Activated gamma-delta T cell (primary cell): ENCODE measurements around the gene LRRC74A.

Source experiments
- DNase-seq: peaks from one replicate; lab custom pipeline; 2025; lab: John Stamatoyannopoulos, UW
- total RNA-seq, 2 donors: gene quantifications; one replicate each; lab custom pipeline; 2026; lab: John Stamatoyannopoulos, UW

The LRRC74A gene
- total RNA-seq, result 0 to 0.04 reads per million in 2 donors

DNA sequence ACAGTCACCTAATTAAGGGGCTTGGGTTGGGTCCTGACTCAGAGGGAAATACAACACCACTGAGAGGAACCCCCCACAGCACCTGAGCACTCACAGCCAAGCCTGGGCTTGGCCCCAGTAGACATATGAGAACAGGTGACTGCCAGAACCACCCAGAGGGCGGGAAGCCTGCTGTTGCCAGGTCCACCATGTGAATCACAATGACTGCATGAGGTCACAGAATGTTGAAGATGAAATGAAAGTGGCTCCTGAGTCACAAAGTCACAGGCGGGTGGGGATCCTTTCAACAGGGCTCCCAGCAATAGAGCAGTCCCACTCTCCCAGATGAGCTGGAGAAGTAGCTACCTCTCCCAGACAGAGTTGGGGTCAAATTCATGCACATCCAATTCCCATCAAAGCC is at the start of gene LRRC74A:
TSS of gene LRRC74A (plus strand) at position 287 of the 400 bp plus-strand sequence. CDS start 290 bp downstream, outside the sequence.
- no peak for DNase-seq

DNA sequence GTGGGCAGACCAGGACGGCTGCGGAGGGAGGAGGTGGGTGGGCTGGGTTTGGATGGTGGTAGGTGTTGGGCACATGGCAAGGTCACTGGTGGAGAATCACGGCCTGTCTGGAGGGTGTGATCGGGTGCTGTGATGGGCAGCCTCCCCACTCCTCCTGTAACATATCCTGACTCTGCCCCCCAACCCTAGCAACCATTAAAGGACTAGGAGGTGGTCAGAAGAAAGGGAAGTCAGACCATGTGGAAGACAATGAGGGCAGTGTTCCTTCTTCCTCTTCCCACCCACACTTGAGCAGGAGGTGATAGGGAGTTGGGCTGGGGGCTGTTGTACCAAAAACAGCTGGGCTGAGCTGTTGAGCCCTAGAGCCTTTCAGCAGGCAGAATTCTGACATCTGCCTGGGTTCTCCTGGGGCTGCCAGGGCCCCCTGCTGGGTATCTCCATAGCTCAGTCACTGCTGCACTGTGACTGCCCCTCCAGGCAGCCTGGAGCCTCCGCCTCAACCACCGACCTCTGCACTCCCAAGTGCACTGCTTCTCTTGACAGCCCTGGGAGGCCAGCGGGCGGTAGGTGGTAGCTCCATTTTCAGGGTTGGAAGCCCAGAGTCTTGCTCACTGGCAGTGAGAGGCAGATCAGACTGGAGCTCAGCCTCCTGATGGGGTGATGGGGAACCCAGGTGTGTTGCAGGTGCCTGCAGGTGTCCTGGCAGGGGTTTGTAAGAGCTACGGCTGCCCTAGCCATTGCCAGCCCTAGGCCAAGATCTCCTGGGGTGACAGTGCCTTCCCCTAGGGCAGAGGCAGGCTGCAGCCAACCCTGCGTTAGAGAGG is 49.6 kb upstream of the LRRC74A start:
- no peak for DNase-seq

DNA sequence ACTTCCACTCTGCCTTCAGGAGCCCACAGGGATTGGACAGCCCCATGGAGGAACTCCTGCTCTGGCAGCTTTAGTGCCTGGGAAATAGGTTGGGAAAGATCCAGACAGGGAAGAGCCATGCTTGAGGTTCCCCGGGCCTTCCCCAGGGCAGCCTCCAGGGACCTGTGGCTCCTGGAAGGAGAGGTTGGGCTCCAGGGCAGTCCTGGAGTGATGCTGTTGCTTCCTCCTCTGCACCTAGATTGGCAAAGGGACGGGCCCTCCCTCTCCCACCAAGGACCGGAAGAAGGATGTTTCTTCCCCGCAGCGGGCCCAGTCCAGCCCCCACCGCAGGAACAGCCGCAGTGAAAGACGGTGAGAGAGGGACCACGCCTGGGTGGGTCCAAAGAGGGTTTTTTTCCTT is 48.5 kb upstream of the LRRC74A start:
- no peak for DNase-seq

DNA sequence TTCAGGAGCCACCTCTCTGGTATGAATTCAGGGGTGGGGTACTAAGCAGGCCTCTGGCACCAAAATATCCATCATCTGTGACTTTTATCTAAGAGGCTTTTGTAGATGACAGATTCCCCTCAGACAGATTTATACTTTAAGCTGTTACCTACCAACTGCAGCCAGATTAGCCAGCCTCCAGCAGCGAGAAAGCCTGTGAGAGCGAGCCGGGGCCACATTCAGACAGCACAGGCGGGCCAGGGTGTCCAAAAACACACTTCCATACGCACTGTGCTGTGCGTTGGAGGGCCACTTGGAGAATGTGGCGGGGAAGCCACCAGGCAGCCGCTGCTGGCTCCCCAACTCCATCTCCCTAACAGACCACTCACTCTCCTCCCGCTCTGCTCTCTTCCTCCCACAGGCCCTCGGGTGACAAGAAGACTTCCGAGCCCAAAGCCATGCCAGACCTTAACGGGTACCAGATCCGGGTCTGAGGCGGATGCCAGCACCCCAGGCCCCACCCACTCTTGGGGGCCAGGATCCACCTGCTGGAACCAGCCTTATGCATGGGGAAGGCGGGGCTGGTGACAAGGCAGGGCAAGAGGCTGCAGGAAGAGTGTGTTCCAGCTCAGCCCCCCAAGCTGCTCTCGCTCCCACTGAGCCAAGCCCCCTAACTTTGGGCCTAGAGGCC is 47.5 kb upstream of the LRRC74A start:
- no peak for DNase-seq

DNA sequence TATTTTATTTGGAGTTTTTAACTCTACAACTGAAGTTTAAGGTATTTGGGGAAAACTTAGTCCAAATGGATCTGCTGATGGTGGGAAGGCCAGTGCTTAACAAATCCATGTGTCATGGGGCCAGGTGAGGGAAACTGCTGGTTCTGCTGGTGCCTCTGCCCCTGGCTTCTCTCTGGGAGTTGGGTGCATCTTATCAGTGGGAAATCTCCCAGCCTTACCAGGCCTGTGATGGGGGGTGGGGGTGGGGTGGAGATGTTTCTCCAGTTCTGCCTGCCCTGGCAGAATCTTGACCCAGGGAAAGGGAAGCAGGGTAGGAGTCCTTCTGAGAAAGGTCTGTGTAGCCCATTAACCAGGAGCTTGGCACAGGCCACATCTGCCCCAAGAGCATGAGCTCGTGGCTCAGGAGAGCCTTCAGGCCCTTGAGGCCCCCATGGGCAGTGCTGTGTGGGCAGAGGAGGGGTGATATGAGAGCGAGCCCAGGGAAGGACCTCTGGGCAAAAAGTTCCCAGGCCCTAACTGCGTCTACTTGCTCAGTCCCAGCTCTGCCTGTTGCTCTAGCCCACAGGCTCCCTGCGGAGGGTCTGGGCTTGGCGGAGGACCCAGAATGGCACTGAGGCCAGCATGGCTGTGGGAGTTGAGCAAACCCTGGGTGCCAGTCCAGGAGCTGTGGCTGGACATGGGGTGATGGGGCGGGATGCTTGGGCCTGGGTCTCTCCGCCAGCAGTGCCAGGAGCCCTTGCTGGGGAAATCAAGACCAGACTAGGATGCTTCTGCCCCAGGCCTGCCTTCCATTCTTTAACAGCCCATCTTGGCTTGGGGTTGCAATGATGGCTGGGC is 46.8 kb upstream of the LRRC74A start:
- DNase-seq, result no peak

DNA sequence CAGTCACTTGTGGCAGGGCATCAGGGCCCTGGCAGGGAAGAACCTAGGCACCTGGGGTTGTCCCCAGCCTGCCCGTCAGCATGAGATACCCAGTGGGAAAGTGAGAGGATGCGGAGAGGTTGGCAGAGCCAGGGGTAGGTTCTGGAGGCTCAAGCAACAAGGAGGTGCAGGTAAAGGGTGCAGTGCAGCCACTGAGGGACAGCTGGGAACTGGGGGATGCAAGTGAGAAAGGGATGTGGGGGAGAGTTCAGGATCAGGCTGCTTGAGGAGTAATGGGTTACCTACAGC is 46.2 kb upstream of the LRRC74A start:
- no peak for DNase-seq

DNA sequence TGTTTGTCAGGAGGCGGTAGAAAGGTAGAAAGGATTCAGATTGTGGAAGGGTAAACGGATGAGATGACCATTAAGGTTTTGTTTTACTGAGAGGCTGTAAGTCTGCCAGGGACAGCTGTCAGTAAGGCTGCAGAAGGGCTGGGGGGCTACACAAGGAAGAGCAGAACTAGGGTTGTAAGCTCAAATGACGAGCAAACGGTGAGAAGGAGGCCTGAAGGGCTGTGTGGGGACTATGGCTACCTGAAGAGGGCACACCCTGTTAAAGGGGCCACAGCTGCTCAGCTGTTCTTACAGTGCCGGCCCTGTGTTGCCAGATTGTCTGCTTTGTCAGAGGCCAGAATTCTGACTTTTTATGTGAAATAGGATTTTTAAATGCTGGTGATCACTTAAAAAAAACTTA is 45.8 kb upstream of the LRRC74A start:
- no peak for DNase-seq

DNA sequence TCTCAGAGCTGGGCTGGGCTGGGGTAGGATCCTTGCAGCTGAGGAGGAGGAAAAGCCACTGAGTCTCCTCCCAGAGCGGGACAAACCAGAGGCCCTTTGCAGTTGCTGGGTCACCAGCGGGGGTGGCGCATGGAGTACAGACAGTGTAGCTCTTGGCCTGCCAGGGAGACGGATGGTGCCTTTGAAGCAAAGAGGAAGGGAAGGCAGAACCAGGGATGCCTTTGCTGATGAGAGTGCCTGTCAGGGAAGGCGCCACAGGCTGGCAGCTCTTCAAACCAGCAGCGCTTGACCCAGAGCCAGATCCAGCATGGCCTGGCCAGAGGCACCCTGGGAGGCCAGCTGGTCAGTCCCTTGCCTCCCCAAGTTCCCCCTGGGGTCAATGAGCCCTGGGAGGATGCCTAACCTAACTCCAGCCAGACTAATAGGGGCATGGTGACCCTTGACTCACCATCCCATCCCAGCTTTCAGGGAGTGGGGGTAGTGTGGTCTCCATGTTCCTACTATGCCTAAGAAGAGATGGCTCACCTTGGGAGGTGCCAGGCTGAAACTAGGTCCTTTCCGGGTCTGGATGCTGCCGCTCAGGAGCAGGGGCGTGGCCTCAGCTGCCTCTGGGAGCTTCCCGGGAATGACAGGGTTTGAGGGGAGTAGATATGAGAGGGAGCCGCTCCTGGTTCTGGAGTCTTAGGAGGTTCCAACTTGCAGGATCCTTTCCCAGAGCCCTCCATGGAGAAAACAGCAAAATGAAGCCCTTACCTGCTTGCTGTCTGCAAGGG is 45.1 kb upstream of the LRRC74A start:
- no peak for DNase-seq

DNA sequence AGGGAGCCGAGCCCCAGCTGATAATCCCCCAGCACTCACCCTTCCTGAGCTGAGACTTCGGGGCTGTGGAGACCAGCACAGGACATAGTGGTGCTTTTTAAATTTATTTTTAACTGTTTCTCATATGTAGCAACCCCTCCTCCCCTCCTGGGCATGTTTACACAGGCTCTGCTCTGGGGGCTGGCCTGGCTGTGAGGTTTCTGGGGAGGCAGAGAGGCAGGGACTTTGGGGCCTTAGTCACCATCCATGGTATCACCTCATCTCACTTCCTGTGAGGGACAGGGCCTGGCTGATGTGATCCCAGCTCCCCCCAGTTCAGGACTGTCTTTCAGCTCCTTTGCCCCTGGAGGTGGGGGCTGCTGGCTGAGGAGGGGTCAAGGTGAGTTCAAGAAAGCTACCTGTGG is 44.6 kb upstream of the LRRC74A start:
- no peak for DNase-seq

DNA sequence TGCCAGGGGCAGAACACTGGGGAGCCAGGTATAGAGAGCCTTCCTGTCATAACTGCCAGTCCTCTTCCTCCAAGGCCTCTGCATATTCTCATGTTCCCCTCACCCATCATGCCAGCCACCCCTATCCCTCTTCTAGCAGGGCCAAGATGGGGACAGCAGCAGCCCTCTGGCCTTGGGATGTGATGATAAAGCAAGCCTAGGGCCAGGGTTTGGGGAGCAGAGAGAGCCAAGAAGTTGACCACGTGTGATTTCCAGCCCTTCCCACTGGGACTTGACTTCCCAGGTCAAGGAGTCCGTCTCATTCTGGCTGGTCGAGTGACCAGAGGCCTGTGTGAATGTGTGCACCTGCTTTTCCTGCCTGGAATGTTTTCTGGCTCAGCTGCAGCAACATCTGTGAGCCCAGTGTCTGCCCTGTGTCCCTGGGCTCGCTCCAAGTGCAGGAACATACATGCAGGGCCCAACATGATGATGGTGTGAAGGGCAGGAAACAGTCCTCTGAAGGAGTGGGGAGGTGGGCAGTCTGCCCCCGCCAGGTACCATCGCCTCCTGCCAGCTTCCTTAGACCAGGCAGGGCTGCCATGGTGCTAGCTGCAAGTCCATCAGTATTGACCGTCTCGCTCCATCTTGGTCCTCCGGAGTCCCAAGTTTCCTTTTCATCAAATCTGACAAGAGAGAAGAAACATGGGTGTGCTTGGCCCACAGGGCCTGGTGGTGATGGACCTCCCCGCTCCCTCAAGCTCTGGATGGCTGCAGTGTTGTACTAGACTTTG is 43.9 kb upstream of the LRRC74A start:
- DNase-seq, result no peak

DNA sequence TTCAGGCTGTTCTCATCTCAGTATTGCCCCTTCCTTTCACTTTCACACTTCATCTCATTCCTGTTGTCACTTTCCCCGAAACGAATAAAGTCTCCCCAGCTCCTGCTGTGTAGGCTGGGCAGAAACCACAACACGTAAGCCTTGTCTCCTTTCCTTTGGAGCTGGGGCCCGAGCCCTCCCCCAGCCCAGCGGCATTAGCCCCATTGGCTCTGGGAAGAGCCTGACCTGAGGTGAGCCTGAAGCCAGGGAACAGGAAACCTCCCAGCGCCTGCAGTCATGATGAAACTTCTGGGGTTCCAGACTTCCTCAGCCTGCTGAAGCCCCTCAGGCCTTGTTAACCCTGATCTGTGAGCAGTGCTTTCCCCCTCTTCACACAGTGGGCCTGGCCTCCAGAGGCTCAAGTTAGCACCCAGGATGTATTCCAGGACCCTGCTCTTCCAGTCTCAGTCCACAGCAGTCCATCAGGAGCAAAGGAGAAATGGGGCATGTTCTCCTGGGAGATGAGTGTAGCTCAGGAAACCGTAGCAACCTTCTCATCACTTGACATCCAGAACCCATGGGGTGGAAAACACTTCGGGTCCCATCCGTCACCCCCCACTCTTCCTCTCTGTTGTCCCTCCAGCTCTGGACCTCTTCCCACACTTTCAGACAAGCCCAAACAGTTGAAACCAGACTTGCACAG is 43.2 kb upstream of the LRRC74A start:
- DNase-seq, result no peak

DNA sequence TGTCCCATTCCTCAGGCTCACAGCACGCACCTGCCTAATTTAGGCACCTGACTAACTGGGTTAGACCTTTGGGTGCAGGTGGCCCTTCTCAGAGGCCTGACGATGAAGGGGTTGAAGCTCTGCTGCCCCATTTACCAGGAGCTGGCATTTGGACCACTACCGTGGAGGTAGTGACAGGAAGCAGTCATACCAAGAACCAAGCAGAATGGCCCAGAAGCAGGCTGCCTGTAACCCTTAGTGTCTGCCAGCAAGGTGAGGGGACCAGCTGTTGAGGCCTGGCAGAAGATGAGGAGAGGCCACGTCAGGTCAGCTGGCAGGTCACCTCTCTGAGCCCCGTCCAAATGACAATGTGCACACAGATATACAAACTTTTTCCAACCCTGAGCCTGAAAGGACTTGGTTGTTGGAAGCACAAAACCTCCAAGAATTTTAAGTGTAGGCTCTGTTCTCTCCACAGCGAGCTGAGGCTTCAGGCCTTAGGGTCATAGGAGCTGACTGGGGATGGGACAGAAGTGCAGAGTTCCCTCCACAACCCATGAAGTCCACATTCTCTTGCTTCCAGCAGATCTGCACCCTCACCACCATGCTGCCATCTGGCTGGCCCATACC is 41.8 kb upstream of the LRRC74A start:
- no peak for DNase-seq

DNA sequence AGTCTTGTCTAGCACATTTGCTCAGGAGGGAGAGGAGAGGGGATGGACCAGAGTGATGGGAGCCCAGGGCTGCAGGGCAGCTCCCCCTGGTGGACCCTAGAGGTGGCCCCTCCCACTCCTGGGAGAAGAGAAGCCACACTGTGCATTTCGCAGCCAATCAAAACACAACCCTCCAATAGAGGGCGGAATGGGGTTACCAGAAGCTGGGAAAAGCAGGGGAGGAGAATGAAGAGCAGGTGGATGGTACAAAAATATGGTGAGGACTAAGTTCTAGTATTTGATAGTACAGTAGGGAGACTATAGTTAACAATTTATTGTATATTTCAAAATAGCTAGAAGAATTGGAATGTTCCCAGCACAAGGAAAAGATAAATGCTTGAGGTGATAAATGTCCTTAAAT is 41.3 kb upstream of the LRRC74A start:
- no peak for DNase-seq

DNA sequence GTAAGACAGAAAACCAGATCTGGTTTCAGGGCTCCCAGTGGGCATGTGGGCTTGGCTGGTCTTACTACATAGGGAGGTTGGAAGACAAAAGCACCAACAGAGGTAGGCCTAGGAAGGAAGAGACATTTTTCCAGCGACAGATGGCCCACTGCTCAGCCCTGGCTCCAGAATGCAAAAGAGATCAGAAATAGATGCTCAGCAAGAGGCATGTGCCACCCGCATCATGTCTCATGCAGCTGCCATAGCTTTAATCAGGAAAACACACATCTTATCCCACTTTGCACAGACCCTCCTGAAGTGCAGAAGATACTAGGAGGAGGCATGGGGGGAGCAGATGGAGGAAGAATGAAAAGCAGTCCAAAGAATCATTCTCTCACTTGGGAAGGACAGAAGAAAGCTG is 39.6 kb upstream of the LRRC74A start:
- no peak for DNase-seq

DNA sequence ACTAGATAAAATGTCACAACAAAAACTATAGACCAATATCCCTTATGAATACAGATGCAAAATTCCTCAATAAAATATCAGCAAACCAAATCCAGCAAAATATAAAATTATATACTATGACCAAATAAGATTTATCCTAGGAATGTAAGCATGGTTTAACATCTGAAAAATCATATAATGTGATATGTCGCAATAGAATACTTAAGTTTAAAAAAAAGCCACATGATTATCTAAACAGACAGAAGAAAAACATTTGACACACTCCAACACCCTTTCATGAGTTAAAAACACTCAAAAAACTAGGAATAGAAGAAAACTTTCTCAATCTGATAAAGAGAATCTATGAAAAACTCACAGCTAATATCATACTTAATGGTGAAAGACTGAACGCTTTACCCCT is 33.8 kb upstream of the LRRC74A start:
- no peak for DNase-seq

DNA sequence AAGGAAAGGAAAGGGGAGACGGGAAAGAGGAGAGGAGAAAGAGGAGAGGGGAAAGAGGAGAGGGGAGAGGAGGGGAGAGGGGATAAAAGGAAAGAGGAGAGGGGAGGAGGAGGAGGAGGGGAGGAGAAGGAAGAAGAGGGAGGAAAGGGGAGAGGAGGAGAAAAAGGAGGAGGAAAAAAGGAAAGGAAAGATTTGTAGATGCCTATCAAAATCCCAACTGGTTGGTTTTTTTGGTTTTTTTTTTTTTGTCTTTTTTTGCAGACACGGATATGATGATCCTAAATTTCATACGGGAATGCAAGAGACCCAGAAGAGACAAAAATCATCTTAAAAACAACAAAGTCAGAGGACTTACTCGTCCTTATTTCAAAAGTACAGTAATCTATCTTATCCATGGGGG is 32.9 kb upstream of the LRRC74A start:
- no peak for DNase-seq

DNA sequence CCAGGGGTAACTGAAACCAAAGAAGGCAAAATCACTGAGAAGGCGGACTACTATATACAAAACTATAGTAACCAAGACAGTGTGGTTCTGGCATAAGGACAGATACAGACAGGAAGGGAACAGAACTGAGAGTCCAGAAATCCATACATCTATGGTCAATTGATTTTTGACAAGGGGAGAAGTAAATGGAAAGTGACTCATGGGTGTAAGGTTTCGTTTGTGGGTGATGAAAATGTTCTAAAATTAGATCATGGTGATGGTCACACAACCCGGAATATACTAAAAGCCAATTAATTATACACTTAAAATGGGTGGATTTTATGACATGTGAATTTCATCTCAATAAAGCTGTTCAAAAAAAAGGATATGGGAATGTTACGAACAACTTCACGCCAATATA is 32.3 kb upstream of the LRRC74A start:
- DNase-seq, result no peak

DNA sequence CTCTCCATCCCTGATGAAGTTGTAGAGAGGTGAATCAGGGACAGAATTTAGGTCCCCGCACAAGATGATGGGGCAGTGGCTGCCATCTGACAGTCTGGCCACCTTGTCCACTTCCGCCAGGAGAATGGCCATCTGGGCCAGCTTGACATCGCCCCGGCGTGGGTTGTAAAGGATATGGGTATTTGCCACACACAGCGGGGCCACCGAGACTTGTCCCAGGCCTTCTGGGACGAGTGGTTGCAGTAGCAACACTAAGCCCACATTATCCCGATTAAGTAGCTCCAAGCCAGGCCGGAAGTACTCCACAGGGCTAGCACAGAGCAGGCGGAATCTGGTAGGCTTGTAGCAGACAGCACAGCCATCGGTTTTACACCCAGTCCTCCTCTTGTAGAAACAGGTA is 19.8 kb upstream of the LRRC74A start:
- DNase-seq, result no peak

DNA sequence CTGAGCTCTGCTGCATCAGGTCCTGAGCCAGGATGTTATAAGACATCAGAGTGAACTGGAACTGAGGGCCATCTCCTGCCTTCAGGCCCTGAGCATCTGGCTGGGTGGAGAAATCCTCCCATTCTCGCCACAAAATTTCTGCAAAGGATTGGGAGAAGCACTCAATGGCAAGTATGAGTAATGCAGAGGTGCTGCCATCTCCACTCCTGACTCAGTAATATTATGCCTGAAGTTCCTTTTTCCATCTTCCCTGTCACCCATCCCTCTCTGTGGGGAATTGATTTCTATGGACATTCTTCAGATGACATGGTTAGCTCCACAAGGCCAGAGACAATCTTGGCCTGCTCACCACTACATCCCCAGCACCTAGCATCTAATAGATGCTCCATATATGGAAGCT is 18.2 kb upstream of the LRRC74A start:
- DNase-seq, result no peak

DNA sequence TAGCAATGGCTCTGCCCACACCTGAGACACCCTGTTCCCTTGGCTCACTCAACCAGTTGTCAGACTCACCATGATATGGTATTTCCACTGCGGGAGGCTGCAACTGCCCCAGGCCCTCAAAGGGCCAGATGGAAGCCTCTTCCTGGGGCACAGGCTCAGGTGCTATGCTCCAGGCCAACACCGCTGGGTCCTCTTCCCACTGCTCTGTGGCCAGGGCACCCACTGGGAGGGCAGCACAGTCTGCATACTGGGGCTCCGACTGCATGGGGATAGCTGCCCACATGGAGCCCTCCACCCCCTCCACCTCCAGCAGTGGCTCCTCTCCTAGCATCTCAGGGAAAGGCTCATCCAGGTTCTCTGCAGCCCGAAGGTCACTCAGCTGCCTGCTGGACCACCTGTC is 17.2 kb upstream of the LRRC74A start:
- no peak for DNase-seq
